GM23248 (cell line): Measurements from ENCODE around the gene TFF1. TPM values are rescaled to one million over a fixed set of nuclear protein-coding genes. Genes with fewer than 3 reads are reported as not detected.

Experiments
- DNase-seq: peaks from one replicate; pipeline ENCODE4 v3.0.0-alpha.2; 2015
- H2AFZ ChIP-seq: fragments of 200-600 bp; sonication (generic); 2 replicates; pipeline ENCODE4 v1.6.1; 2016; ENCODE audit warnings: antibody characterized with exemption
- H3F3A ChIP-seq: fragments of 200-600 bp; sonication (generic); 2 replicates; pipeline ENCODE4 v1.6.1; 2016; ENCODE audit warnings: mild to moderate bottlenecking, antibody characterized with exemption, mixed run types; ENCODE audit not compliant: insufficient read depth
- H3K27ac ChIP-seq: fragments of 200-600 bp; sonication (generic); 2 replicates; pipeline ENCODE4 v1.5.1; 2016; ENCODE audit warnings: mild to moderate bottlenecking
- H3K27me3 ChIP-seq: fragments of 200-600 bp; sonication (generic); replicated peaks from 2 replicates; pipeline ENCODE4 v1.6.1; 2016; ENCODE audit warnings: mild to moderate bottlenecking; ENCODE audit not compliant: insufficient read depth
- H3K36me3 ChIP-seq: fragments of 200-600 bp; sonication (generic); 2 replicates; pipeline ENCODE4 v1.6.1; 2016; ENCODE audit warnings: low read depth, mild to moderate bottlenecking
- H3K4me1 ChIP-seq: fragments of 200-600 bp; sonication (generic); 2 replicates; pipeline ENCODE4 v1.6.1; 2016; ENCODE audit warnings: mild to moderate bottlenecking; ENCODE audit not compliant: insufficient read depth
- H3K4me2 ChIP-seq: fragments of 200-600 bp; sonication (generic); one replicate; pipeline ENCODE4 v1.6.1; 2016; ENCODE audit warnings: mild to moderate bottlenecking; ENCODE audit not compliant: unreplicated experiment
- H3K4me3 ChIP-seq: fragments of 200-600 bp; sonication (generic); 2 replicates; pipeline ENCODE4 v1.5.1; 2016; ENCODE audit warnings: mild to moderate bottlenecking
- H3K79me2 ChIP-seq: fragments of 200-600 bp; sonication (generic); 2 replicates; pipeline ENCODE4 v1.6.1; 2016; ENCODE audit warnings: mild to moderate bottlenecking; ENCODE audit not compliant: insufficient read depth
- H3K9ac ChIP-seq: fragments of 200-600 bp; sonication (generic); 2 replicates; pipeline ENCODE4 v1.6.1; 2016; ENCODE audit warnings: mild to moderate bottlenecking
- H3K9me2 ChIP-seq: fragments of 200-600 bp; sonication (generic); 2 replicates; pipeline ENCODE4 v1.6.1; 2016; ENCODE audit warnings: mixed run types, mild to moderate bottlenecking, moderate library complexity; ENCODE audit not compliant: insufficient read depth
- H3K9me3 ChIP-seq: fragments of 200-600 bp; sonication (generic); one replicate; pipeline ENCODE4 v1.6.1; 2017; ENCODE audit warnings: low read depth
- H4K20me1 ChIP-seq: fragments of 200-600 bp; sonication (generic); 2 replicates; pipeline ENCODE4 v1.6.0; 2016; ENCODE audit not compliant: insufficient read depth
- EZH2 ChIP-seq: fragments of 200-600 bp; sonication (generic); IDR thresholded peaks from 2 replicates; pipeline ENCODE4 v1.6.1; 2018; ENCODE audit warnings: antibody characterized with exemption, mild to moderate bottlenecking; ENCODE audit not compliant: insufficient read depth, poor library complexity, severe bottlenecking
- EZH2phosphoT487 ChIP-seq: fragments of 200-600 bp; sonication (generic); IDR thresholded peaks from 2 replicates; pipeline ENCODE4 v1.6.1; 2018; ENCODE audit warnings: antibody characterized with exemption, moderate library complexity, mild to moderate bottlenecking, low read depth; ENCODE audit not compliant: insufficient read depth
- WGBS, 2 experiments: methylation state at CpG; one replicate each; pipeline ENCODE4 v1.1.6; 2015 to 2017; ENCODE audit warnings: low lambda C conversion rate in 2 of 2, low coverage in 1 of 2; ENCODE audit errors: missing lambda C conversion rate in 2 of 2; 5-methylcytosine and 5-hydroxymethylcytosine counted together
- in situ Hi-C: fragments of 300-500 bp; cut with MboI; formaldehyde crosslinking; loops from 2 replicates; pipeline ENCODE4 v1.15.0; 2020
- polyA plus RNA-seq: library from polyadenylated mRNA; unstranded; fragments of >200 nt; fragmentation: Nextera tagmentation; extraction: Ambion mirVana; gene quantifications from 2 replicates; pipeline ENCODE4 v1.2.1, GENCODE V29; 2016
- total RNA-seq: library from RNA; depleted of rRNA; stranded (reverse); fragments of >200 nt; shearing (Covaris generic); gene quantifications from 2 replicates; pipeline ENCODE4 v1.2.3, GENCODE V29; 2014

Gene TFF1
- total and polyA plus RNA-seq, 2 experiments from 2014 or later = not detected

DNA sequence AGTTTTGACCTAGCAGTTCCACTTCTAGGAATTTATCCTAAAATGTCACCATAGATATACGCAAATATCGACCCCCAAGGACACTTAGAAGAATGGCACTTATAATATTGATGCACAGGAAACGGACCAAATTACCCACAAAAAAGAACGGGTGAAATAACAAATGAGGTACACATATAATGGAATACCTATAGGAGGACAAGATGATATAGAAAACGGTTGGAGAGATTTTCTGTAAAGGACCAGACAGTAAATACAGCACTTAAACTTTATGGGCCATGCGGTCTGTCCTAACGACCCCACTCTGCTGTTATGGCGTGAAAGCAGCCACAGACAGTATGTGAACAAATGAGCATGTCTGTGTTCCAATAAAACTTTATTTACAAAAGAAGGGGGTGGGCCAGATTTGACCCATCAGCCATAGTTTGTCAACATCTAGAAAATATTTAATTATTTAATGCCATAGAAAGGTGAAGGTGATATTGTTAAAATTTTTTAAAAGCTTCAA lies 27.2 kb upstream of the TFF1 start:
- Histone ChIP-seq H3K27ac (no peak overlapping the region), H3F3A (no peaks in the 10 kb centered on the region), H2AFZ (no peak overlapping the region), H3K4me3 (no peak overlapping the region), H3K9me3 (no peaks in the 10 kb centered on the region), H3K4me1 (no peaks in the 10 kb centered on the region), H3K27me3 (peaks cover 5% of the 10 kb centered on the region; the same call in 1 of the 2 replicates), H3K9ac (no peak overlapping the region), H3K79me2 (no peaks in the 10 kb centered on the region), H3K9me2 (no peaks in the 10 kb centered on the region), H3K36me3 (no peaks in the 10 kb centered on the region), H4K20me1 (no peaks in the 10 kb centered on the region), H3K4me2 (no peak overlapping the region)
- TF ChIP-seq EZH2 = no peak
- TF ChIP-seq EZH2phosphoT487 = no peak
- in situ Hi-C loops = no loop called here
- WGBS, 2 experiments = 66 to 69% methylated on average over 8 of the region's 8 CpGs
- DNase-seq = no peak

DNA sequence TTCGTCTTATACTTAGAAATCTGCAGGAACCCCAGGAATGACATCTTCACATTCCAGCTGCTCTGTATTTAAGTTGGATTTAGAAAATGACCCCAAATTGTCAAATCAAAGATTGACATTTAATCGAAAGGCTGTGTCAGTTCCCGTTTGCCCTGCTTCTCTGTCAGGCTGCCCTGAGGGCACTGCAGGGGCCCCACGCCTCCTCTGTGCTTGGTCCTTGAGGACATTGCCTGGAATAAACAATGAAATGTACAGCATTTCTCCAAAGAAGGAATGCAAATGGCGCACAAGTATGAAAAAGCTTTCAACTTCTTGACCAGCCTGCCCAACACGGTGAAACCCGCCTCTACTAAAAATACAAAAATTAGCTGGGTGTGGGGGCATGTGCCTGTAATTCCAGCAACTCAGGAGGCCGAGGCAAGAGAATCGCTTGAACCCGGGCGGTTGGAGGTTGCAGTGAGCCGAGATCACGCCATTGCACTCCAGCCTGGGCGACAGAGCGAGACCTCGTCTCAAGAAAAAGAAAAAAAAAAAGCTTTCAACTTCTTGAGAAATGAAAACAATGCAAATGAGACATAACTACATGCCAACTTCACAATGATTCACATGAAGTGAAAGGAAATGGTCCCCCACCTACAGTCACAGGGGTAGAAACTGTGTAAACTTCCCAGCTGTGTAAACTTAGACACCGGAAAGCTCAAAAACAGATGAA lies 26.6 kb upstream of the TFF1 start:
- 71 to 73% methylated on average over 17 of the region's 17 CpGs for WGBS, 2 experiments
- TF ChIP-seq EZH2 = no peak
- no peak for TF ChIP-seq EZH2phosphoT487

DNA sequence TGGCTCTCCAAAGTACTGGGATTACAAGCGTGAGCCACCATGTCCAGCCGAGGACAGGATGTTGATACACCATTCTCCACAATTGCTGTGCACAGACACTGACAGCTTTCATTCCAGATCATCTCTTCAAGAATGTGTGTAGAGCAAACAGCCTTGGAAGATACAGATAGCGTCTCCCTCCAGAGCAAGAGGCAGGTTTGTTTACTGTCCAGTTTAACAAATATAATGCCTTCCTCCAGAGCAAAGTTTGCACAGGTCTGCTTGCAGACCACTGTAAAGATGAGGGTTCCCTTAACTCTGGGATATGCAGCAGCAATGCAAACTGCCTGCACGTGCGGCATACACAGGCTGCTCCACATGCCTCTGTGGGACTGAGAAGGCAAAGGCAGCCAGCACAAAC lies 25.0 kb upstream of the TFF1 start:
- in situ Hi-C loops = no loop called here
- no peaks in the 10 kb centered on the region for H3F3A ChIP-seq
- TF ChIP-seq EZH2 = no peak
- TF ChIP-seq EZH2phosphoT487 = no peak

More for the DNA sequence above, 26.6 kb upstream of the TFF1 start:
- no peak overlapping the region for H3K27ac ChIP-seq
- in situ Hi-C loops = no loop called here
- DNase-seq = no peak
- H3K36me3 ChIP-seq = no peaks in the 10 kb centered on the region
- peaks cover 8% of the 10 kb centered on the region; the same call in 1 of the 2 replicates for H3K27me3 ChIP-seq
- H3F3A ChIP-seq = no peaks in the 10 kb centered on the region
- no peaks in the 10 kb centered on the region for H4K20me1 ChIP-seq
- no peaks in the 10 kb centered on the region for H3K9me3 ChIP-seq
- no peak overlapping the region for H3K9ac ChIP-seq
- H3K4me3 ChIP-seq = no peak overlapping the region
- H3K9me2 ChIP-seq = no peaks in the 10 kb centered on the region
- H3K79me2 ChIP-seq = no peaks in the 10 kb centered on the region
- no peak overlapping the region for H3K4me2 ChIP-seq
- no peak overlapping the region for H2AFZ ChIP-seq
- H3K4me1 ChIP-seq = no peaks in the 10 kb centered on the region

GRCh38 chr21:42390696-42391095 lies 24.4 kb upstream of the TFF1 start:
- H3K36me3 ChIP-seq = no peaks in the 10 kb centered on the region
- no peak overlapping the region for H3K9ac ChIP-seq
- H3K4me3 ChIP-seq = no peak overlapping the region
- no peaks in the 10 kb centered on the region for H3K9me2 ChIP-seq
- in situ Hi-C loops = no loop called here
- H4K20me1 ChIP-seq = no peaks in the 10 kb centered on the region
- H2AFZ ChIP-seq = no peak overlapping the region
- no peak for DNase-seq
- TF ChIP-seq EZH2phosphoT487 = no peak
- TF ChIP-seq EZH2 = no peak
- no peak overlapping the region for H3K27ac ChIP-seq
- no peaks in the 10 kb centered on the region for H3K79me2 ChIP-seq
- no peak overlapping the region for H3K4me2 ChIP-seq
- H3F3A ChIP-seq = no peaks in the 10 kb centered on the region
- peaks cover 8% of the 10 kb centered on the region; the same call in 1 of the 2 replicates for H3K27me3 ChIP-seq
- 45 to 62% methylated on average over 2 of the region's 2 CpGs for WGBS, 2 experiments
- H3K9me3 ChIP-seq = no peaks in the 10 kb centered on the region
- no peaks in the 10 kb centered on the region for H3K4me1 ChIP-seq

More for the DNA sequence above, 25.0 kb upstream of the TFF1 start:
- H3K4me2 ChIP-seq = no peak overlapping the region
- no peaks in the 10 kb centered on the region for H3K9me3 ChIP-seq
- H3K9ac ChIP-seq = no peak overlapping the region
- H2AFZ ChIP-seq = no peak overlapping the region
- no peaks in the 10 kb centered on the region for H3K9me2 ChIP-seq
- H3K36me3 ChIP-seq = no peaks in the 10 kb centered on the region
- no peaks in the 10 kb centered on the region for H3K79me2 ChIP-seq
- no peaks in the 10 kb centered on the region for H4K20me1 ChIP-seq
- H3K4me1 ChIP-seq = no peaks in the 10 kb centered on the region
- no peak overlapping the region for H3K27ac ChIP-seq
- WGBS, 2 experiments = 25 to 26% methylated on average over 5 of the region's 5 CpGs
- peaks cover 8% of the 10 kb centered on the region; the same call in 1 of the 2 replicates for H3K27me3 ChIP-seq
- no peak for DNase-seq
- no peak overlapping the region for H3K4me3 ChIP-seq
